A549 (cell line): ENCODE measurements around the gene FBN3. TPM values are rescaled to one million over a fixed set of nuclear protein-coding genes. Genes with fewer than 3 reads are reported as not detected.
A peak's percentile ranks its signal among the peaks of the same experiment; 100 is the strongest.

ENCODE experiments used
- ATAC-seq, 2 experiments: fragments of 200-7000 bp in 1 of 2; fragments of >200 bp in 1 of 2; cut with Nextera tagmentation in 1 of 2; cut with Tn5 transposase in 1 of 2; 3 replicates each; pipeline versions ENCODE4 v1.8.0 to v1.9.1; 2018 to 2020; ENCODE audit warnings: mild to moderate bottlenecking in 1 of 2, moderate library complexity in 1 of 2
- CTCF ChIA-PET: fragments of 300-600 bp; sonication (Branson Sonifier 250); formaldehyde crosslinking; extraction: SDS; loops from one replicate; lab custom pipeline; 2021; ENCODE audit warnings: antibody characterized with exemption, inconsistent platforms; lab: Yijun Ruan, JAX
- POLR2A ChIA-PET: fragments of 350-600 bp; formaldehyde crosslinking; extraction: SDS; loops from one replicate; lab custom pipeline; 2021; ENCODE audit warnings: antibody characterized with exemption, inconsistent platforms; lab: Yijun Ruan, JAX
- DNase-seq, 2 experiments: peaks; one replicate each; pipeline versions ENCODE4 v3.0.0 to v3.0.0-alpha.2; 2011 to 2016; ENCODE audit warnings: low read depth in 1 of 2, low spot score in 1 of 2
- FAIRE-seq: peaks from 2 replicates; lab custom pipeline; 2011; peaks lifted over from hg19 to GRCh38; lab: Jason Lieb, UNC
- H3K27ac ChIP-seq, 2 experiments: fragments of >200 bp; sonication (Bioruptor Twin); formaldehyde crosslinking; 3 replicates each; pipeline ENCODE4 v1.5.1; 2016 to 2017
- H3K4me1 ChIP-seq: fragments of >200 bp; sonication (Bioruptor Twin); formaldehyde crosslinking; 3 replicates; pipeline ENCODE4 v1.6.1; 2016
- H3K4me2 ChIP-seq: fragments of >200 bp; sonication (Bioruptor Twin); formaldehyde crosslinking; 3 replicates; pipeline ENCODE4 v1.6.1; 2016
- H3K4me3 ChIP-seq: fragments of >200 bp; sonication (Bioruptor Twin); formaldehyde crosslinking; 3 replicates; pipeline ENCODE4 v1.5.1; 2016
- H3K9me3 ChIP-seq: fragments of >200 bp; sonication (Bioruptor Twin); formaldehyde crosslinking; 3 replicates; pipeline ENCODE4 v1.6.1; 2016
- CBX2 ChIP-seq: fragments of 200-600 bp; sonication (generic); IDR thresholded peaks from 2 replicates; pipeline ENCODE4 v1.6.1; 2016; ENCODE audit warnings: low read depth, mild to moderate bottlenecking, borderline replicate concordance
- CBX8 ChIP-seq: fragments of 200-600 bp; sonication (generic); IDR thresholded peaks from 2 replicates; pipeline ENCODE4 v1.6.1; 2016
- CHD4 ChIP-seq: fragments of 200-600 bp; sonication (generic); IDR thresholded peaks from 2 replicates; pipeline ENCODE4 v1.6.1; 2016; ENCODE audit warnings: antibody characterized with exemption, mild to moderate bottlenecking, borderline replicate concordance
- CTCF ChIP-seq: fragments of >200 bp; sonication (Bioruptor Twin); formaldehyde crosslinking; IDR thresholded peaks from 3 replicates; pipeline ENCODE4 v1.5.1; 2016
- EHMT2 ChIP-seq: fragments of 200-600 bp; sonication (generic); IDR thresholded peaks from 2 replicates; pipeline ENCODE4 v1.6.1; 2016; ENCODE audit warnings: antibody characterized with exemption, low read depth, mild to moderate bottlenecking, moderate library complexity
- EP300 ChIP-seq, 2 experiments: fragments of >200 bp; sonication (Bioruptor Twin); formaldehyde crosslinking; IDR thresholded peaks; 2 replicates in 1 of 2; 3 replicates in 1 of 2; pipeline ENCODE4 v1.6.1; 2016 to 2017
- ESRRA ChIP-seq: fragments of 150-350 bp; IDR thresholded peaks from 2 replicates; pipeline ENCODE4 v1.6.1; 2014; ENCODE audit warnings: mild to moderate bottlenecking, low read length, borderline replicate concordance
- FOSB ChIP-seq: fragments of 250-450 bp; sonication (Bioruptor Pico); IDR thresholded peaks from 2 replicates; pipeline ENCODE4 v1.5.0; 2020; ENCODE audit warnings: mild to moderate bottlenecking, moderate library complexity
- FOSL2 ChIP-seq, 2 experiments: fragments of 450-650 bp in 1 of 2; fragments of >200 bp in 1 of 2; sonication (Bioruptor Twin) in 1 of 2; formaldehyde crosslinking; IDR thresholded peaks; 2 replicates each; pipeline versions ENCODE4 v1.5.0 to v1.6.1; 2016 to 2020; ENCODE audit warnings: mild to moderate bottlenecking in 1 of 2, moderate library complexity in 1 of 2
- HOXB13 ChIP-seq: fragments of 250-450 bp; sonication (Bioruptor Pico); IDR thresholded peaks from 2 replicates; pipeline ENCODE4 v1.5.0; 2020; ENCODE audit warnings: low read depth, mild to moderate bottlenecking, moderate library complexity
- JUN ChIP-seq, 2 experiments: fragments of >200 bp; sonication (Bioruptor Twin); formaldehyde crosslinking; IDR thresholded peaks; 2 replicates in 1 of 2; 3 replicates in 1 of 2; pipeline ENCODE4 v1.6.1; 2016 to 2017
- MAZ ChIP-seq: fragments of 150-350 bp; IDR thresholded peaks from 2 replicates; pipeline ENCODE4 v1.6.1; 2014; ENCODE audit warnings: antibody characterized with exemption, low read depth, low read length, borderline replicate concordance
- NPAS2 ChIP-seq: fragments of 250-450 bp; sonication (Bioruptor Pico); IDR thresholded peaks from 2 replicates; pipeline ENCODE4 v1.8.0; 2022; ENCODE audit warnings: mild to moderate bottlenecking, moderate library complexity, borderline replicate concordance
- NR3C1 ChIP-seq: fragments of >200 bp; sonication (Bioruptor Twin); formaldehyde crosslinking; IDR thresholded peaks from 3 replicates; pipeline ENCODE4 v1.6.1; 2017
- PHF8 ChIP-seq: fragments of 200-600 bp; sonication (generic); IDR thresholded peaks from 2 replicates; pipeline ENCODE4 v1.6.1; 2016; ENCODE audit warnings: low read depth, mild to moderate bottlenecking, antibody characterized with exemption, moderate library complexity, borderline replicate concordance
- POLR2A ChIP-seq: IDR thresholded peaks from 2 replicates; pipeline ENCODE4 v1.6.1; 2012; ENCODE audit warnings: mild to moderate bottlenecking, low read length
- POLR2AphosphoS2 ChIP-seq: conservative IDR thresholded peaks from 2 replicates; pipeline ENCODE4 v1.6.1; 2012; ENCODE audit warnings: low read length, improper control_type of control experiment, inconsistent platforms
- RCOR1 ChIP-seq: fragments of 150-350 bp; IDR thresholded peaks from 2 replicates; pipeline ENCODE4 v1.6.1; 2014; ENCODE audit warnings: antibody characterized with exemption, low read length, low read depth
- TP53 ChIP-seq: fragments of 250-450 bp; sonication (Bioruptor Pico); IDR thresholded peaks from 2 replicates; pipeline ENCODE4 v1.5.0; 2021; ENCODE audit warnings: mild to moderate bottlenecking, moderate library complexity
- USF2 ChIP-seq: fragments of 450-650 bp; IDR thresholded peaks from 2 replicates; pipeline ENCODE4 v1.6.1; 2014; ENCODE audit warnings: antibody characterized with exemption
- ZNF302 ChIP-seq: fragments of 250-450 bp; sonication (Bioruptor Pico); IDR thresholded peaks from 2 replicates; pipeline ENCODE4 v1.9.0; 2021; ENCODE audit warnings: inconsistent platforms, mild to moderate bottlenecking, moderate library complexity
- WGBS: methylation state at CpG from one replicate; pipeline ENCODE4 v1.1.6; 2017; ENCODE audit errors: missing lambda C conversion rate; 5-methylcytosine and 5-hydroxymethylcytosine counted together
- polyA plus RNA-seq, 4 experiments: library from polyadenylated mRNA; depleted of rRNA in 3 of 4; stranded (reverse); fragments of >200 nt; fragmentation: RNase III in 1 of 4; extraction: RNeasy Plus Mini Kit Qiagen cat#74134 plus additional on column Dnase treatment in 1 of 4; gene quantifications; 2 replicates in 3 of 4; 3 replicates in 1 of 4; pipeline ENCODE4 v1.2.3, GENCODE V29; 2011 to 2017
- TF ChIP-seq, protein P1 (sequence below): fragments of 250-450 bp; sonication (Bioruptor Pico); IDR thresholded peaks from 2 replicates; pipeline ENCODE4 v1.5.0; 2020; ENCODE audit warnings: low read depth, mild to moderate bottlenecking, moderate library complexity

Gene FBN3
- polyA plus RNA-seq, 2 of the 4 experiments (the other 2 are of a cell fraction) = not detected

DNA sequence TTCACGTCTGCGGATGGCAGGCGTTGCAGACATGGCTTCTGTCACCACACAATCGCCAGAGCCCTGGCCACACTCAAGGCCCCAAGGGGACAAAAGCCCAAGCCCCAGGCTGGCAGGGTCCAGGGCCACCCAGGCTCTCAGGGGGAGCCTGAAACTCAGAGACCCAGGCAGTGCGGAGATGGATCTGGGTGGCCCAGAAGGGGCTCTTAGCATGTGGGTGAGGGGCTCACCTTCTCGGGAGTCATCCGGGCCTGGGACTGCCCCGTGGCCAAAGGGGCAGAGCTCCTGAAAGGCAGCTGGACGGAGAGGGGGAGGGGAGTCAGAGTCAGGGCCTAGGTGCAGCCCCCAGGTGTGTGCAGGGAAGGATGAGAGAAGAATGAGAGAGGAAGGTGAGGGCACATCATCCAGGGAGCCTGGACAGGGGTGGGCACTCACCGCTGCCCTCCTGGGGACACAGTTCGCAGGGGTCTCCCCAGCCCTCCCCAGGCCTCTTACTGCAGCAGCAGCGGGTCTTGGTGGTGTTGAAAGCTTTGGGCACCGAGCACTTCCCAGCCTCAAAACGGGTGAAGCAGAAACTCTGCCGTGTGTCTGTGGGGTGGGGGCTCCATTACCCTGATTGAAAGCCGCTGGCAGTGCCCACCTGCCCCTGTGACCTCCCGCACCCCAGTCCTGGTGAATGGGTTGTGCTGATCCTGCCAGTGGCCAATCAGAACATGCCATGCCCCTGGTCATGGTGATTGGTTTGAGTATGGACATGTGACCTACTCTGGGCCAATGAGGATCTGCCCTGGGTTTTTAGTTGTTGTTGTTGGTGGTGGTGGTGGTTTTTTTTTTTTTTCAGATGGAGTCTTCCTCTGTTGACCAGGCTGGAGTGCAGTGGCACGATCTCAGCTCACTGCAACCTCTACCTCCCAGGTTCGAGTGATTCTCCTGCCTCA, 59.5 kb downstream of the FBN3 start:
- ChIA-PET POLR2A (no interaction called here), CTCF (no interaction called here)
- no peak overlapping the region for H3K4me2 ChIP-seq
- 67% methylated on average over 10 of the region's 19 CpGs for WGBS
- H3K27ac ChIP-seq = no peak overlapping the region
- FAIRE-seq (no peak), ATAC-seq (peak in 1 of 2 experiments; percentile 56; a peak in 2 of 6 replicates), DNase-seq (no peak)
- H3K9me3 ChIP-seq = no peaks in the 10 kb centered on the region; the same call in 2 of the 3 replicates
- H3K4me3 ChIP-seq = no peak overlapping the region
- TF ChIP-seq NR3C1 = no peak
- TF ChIP-seq USF2 = peak; percentile 48; the same call in 1 of the 2 replicates
- H3K4me1 ChIP-seq = peaks cover 7% of the 10 kb centered on the region; the same call in 1 of the 3 replicates

DNA sequence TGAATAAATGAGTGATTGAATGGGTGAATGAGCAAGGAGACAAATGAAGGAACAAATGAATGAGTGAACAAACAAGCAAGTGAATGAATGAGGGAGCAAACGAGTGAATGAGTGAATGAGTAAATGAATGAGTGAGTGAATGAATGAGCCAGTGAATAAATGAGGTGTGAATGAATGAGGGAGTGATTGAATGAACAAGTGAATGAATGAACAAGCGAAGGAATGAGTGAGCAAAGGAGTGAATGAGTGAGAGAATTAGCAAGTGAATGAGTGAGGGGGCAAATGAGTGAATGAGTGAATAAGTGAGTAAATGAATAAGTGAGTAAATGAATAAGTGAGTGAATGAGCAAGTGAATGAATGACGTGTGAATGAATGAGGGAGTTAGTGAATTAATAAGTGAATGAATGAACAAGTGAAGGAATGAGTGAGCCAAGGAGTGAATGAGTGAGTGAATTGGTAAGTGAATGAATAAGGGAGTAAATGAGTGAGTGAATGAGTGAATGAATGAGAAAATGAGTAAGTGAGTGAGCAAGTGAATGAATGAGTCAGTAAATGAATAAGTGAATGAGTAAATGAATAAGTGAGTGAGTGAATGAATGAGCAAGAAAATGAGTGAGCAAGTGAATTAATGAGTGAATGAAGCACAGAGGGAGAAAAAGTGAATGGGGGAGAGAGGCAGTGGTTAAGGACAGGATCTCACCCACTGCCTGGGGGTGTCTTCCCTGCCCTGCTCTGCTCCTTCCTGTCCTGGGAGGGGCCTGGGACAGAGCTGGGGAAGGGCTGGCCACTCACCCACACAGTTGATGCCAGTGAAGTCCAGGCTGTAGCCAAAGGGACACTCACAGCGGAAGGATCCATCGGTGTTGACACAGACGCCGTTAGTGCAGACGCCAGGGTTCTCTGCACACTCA, 60.4 kb downstream of the FBN3 start:
- no peak overlapping the region for H3K4me2 ChIP-seq
- ATAC-seq (peak; percentile 63 to 69; a peak in 5 of 6 replicates), DNase-seq (peak in 1 of 2 experiments; percentile 24), FAIRE-seq (no peak)
- WGBS = 60% methylated on average over 8 of the region's 8 CpGs
- H3K27ac ChIP-seq = no peak overlapping the region
- POLR2A ChIA-PET = no interaction called here
- TF ChIP-seq USF2 (no peak), PHF8 (no peak), CTCF (no peak), ZNF302 (CRISPR knock-in tag) (no peak), FOSL2 (IDR thresholded peaks at IDR 0.05) (no peak), FOSL2 (CRISPR knock-in tag; IDR thresholded peaks at IDR 0.05) (no peak), EP300 (IDR thresholded peaks at IDR 0.05) (no peak), NPAS2 (CRISPR knock-in tag) (no peak), RCOR1 (no peak), CHD4 (no peak)
- TF ChIP-seq, protein P1, sequence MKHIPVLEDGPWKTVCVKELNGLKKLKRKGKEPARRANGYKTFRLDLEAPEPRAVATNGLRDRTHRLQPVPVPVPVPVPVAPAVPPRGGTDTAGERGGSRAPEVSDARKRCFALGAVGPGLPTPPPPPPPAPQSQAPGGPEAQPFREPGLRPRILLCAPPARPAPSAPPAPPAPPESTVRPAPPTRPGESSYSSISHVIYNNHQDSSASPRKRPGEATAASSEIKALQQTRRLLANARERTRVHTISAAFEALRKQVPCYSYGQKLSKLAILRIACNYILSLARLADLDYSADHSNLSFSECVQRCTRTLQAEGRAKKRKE (CRISPR knock-in tag) = no peak
- CTCF ChIA-PET = no interaction called here
- peaks cover 7% of the 10 kb centered on the region; the same call in 1 of the 3 replicates for H3K4me1 ChIP-seq
- no peak overlapping the region for H3K4me3 ChIP-seq
- no peaks in the 10 kb centered on the region for H3K9me3 ChIP-seq

GRCh38 chr19:8087876-8088275, 61.5 kb downstream of the FBN3 start:
- ChIA-PET POLR2A (no interaction called here), CTCF (no interaction called here)
- peaks cover 7% of the 10 kb centered on the region; the same call in 1 of the 3 replicates for H3K4me1 ChIP-seq
- DNase-seq = no peak
- H3K4me2 ChIP-seq = no peak overlapping the region
- no peak overlapping the region for H3K4me3 ChIP-seq
- H3K27ac ChIP-seq = no peak overlapping the region
- no peak for ATAC-seq
- FAIRE-seq = no peak
- TF ChIP-seq FOSB (CRISPR knock-in tag) = no peak
- TF ChIP-seq ZNF302 (CRISPR knock-in tag) = no peak
- no peak for TF ChIP-seq NPAS2 (CRISPR knock-in tag)
- TF ChIP-seq CBX2 = no peak
- TF ChIP-seq POLR2AphosphoS2 = no peak
- TF ChIP-seq PHF8 = no peak
- TF ChIP-seq HOXB13 = no peak
- no peak for TF ChIP-seq ESRRA
- TF ChIP-seq JUN (IDR thresholded peaks at IDR 0.05) = no peak
- no peak for TF ChIP-seq CHD4
- no peak for TF ChIP-seq EHMT2
- TF ChIP-seq CBX8 = no peak
- no peak for TF ChIP-seq MAZ
- no peak for TF ChIP-seq FOSL2 (IDR thresholded peaks at IDR 0.05)
- TF ChIP-seq FOSL2 (CRISPR knock-in tag; IDR thresholded peaks at IDR 0.05) = no peak
- TF ChIP-seq POLR2A = no peak
- no peak for TF ChIP-seq TP53 (CRISPR knock-in tag)
- TF ChIP-seq, protein P1 (CRISPR knock-in tag) = no peak
- 72% methylated on average over 7 of the region's 15 CpGs for WGBS
- no peaks in the 10 kb centered on the region for H3K9me3 ChIP-seq
